Renal pelvis (tissue), 4 donors: ENCODE data around the gene IL1RAPL1. TPM values are rescaled to one million over a fixed set of nuclear protein-coding genes. Genes with fewer than 3 reads are reported as not detected.

Experiments used
- DNase-seq: peaks from one replicate; pipeline ENCODE4 v3.0.0-alpha.2; 2013
- polyA plus RNA-seq, 3 donors: library from polyadenylated mRNA; unstranded; fragments of 120-200 nt; gene quantifications; one replicate each; pipeline ENCODE4 v1.2.1, GENCODE V29; 2013; ENCODE audit not compliant: insufficient read length in 3 of 3

Gene IL1RAPL1
- polyA plus RNA-seq, 3 donors = 2.0 to 2.4 (median 2.3) TPM

GRCh38 chrX:28966331-28966730 lies 379.1 kb downstream of the IL1RAPL1 start:
- no peak for DNase-seq

- no peak for DNase-seq
Observed at GRCh38 chrX:28969126-28969525, 381.9 kb downstream of the IL1RAPL1 start.

- DNase-seq = no peak
Observed at GRCh38 chrX:28979877-28980276, 392.6 kb downstream of the IL1RAPL1 start.

GRCh38 chrX:28981952-28982351 lies 394.7 kb downstream of the IL1RAPL1 start:
- no peak for DNase-seq

GRCh38 chrX:28988246-28988645 lies 401.0 kb downstream of the IL1RAPL1 start:
- no peak for DNase-seq

GRCh38 chrX:28997706-28998463 lies 410.6 kb downstream of the IL1RAPL1 start:
- DNase-seq = peak; percentile 49

- peak; percentile 35 for DNase-seq
Observed at GRCh38 chrX:28998609-28999135, 411.4 kb downstream of the IL1RAPL1 start.

GRCh38 chrX:29012867-29013266 lies 425.6 kb downstream of the IL1RAPL1 start:
- DNase-seq = no peak

- no peak for DNase-seq
Observed at GRCh38 chrX:29023207-29023606, 436.0 kb downstream of the IL1RAPL1 start.

GRCh38 chrX:29024871-29025270 lies 437.6 kb downstream of the IL1RAPL1 start:
- no peak for DNase-seq

- DNase-seq = peak; percentile 5
Observed at GRCh38 chrX:29039501-29039900, 452.3 kb downstream of the IL1RAPL1 start.

GRCh38 chrX:29040160-29040559 lies 452.9 kb downstream of the IL1RAPL1 start:
- DNase-seq = no peak

GRCh38 chrX:29042341-29042740 lies 455.1 kb downstream of the IL1RAPL1 start:
- no peak for DNase-seq

GRCh38 chrX:29043746-29044145 lies 456.5 kb downstream of the IL1RAPL1 start:
- no peak for DNase-seq

- DNase-seq = no peak
Observed at GRCh38 chrX:29044423-29045184, 457.4 kb downstream of the IL1RAPL1 start.

GRCh38 chrX:29065477-29065876 lies 478.2 kb downstream of the IL1RAPL1 start:
- no peak for DNase-seq

- DNase-seq = no peak
Observed at GRCh38 chrX:29066516-29066915, 479.3 kb downstream of the IL1RAPL1 start.

GRCh38 chrX:29067351-29067750 lies 480.1 kb downstream of the IL1RAPL1 start:
- no peak for DNase-seq

- no peak for DNase-seq
Observed at GRCh38 chrX:29071525-29072320, 484.5 kb downstream of the IL1RAPL1 start.

GRCh38 chrX:29082558-29082957 lies 495.3 kb downstream of the IL1RAPL1 start:
- DNase-seq = no peak

- DNase-seq = no peak
Observed at GRCh38 chrX:29083823-29084222, 496.6 kb downstream of the IL1RAPL1 start.

GRCh38 chrX:29090811-29091210 lies 503.6 kb downstream of the IL1RAPL1 start:
- no peak for DNase-seq
